SK-N-SH (cell line): ENCODE data around the gene CDC16. TPM values are rescaled to one million over a fixed set of nuclear protein-coding genes. Genes with fewer than 3 reads are reported as not detected.

Experiments used
- CTCF ChIA-PET: fragments of 300-600, 350-600 bp; formaldehyde crosslinking; extraction: SDS; loops from one replicate; lab custom pipeline; 2021; lab: Yijun Ruan, JAX
- POLR2A ChIA-PET: fragments of 350-600 bp; sonication (Branson Sonifier 250); formaldehyde crosslinking; extraction: SDS; loops from one replicate; lab custom pipeline; 2020; ENCODE audit warnings: antibody characterized with exemption, inconsistent platforms; lab: Yijun Ruan, JAX
- DNase-seq: peaks from one replicate; pipeline ENCODE4 v3.0.0; 2012
- H2AFZ ChIP-seq: fragments of 200-600 bp; sonication (generic); 2 replicates; pipeline ENCODE4 v1.8.1; 2016; ENCODE audit warnings: antibody characterized with exemption, mild to moderate bottlenecking, low read depth
- H3F3A ChIP-seq: fragments of 200-600 bp; sonication (generic); replicated peaks from 2 replicates; pipeline ENCODE3; 2016; ENCODE audit warnings: antibody characterized with exemption, mild to moderate bottlenecking; ENCODE audit not compliant: insufficient read depth
- H3K27ac ChIP-seq, 2 experiments: fragments of 200-500 bp in 1 of 2; fragments of 200-600 bp in 1 of 2; sonication (Bioruptor generic) in 1 of 2; sonication (generic), shearing (Covaris generic) in 1 of 2; 2 replicates each; pipeline versions ENCODE4 v1.5.1 to v1.6.1; 2014 to 2016; ENCODE audit warnings: low read depth in 2 of 2, inconsistent platforms in 1 of 2, low read length in 1 of 2, mild to moderate bottlenecking in 1 of 2, mixed read lengths in 1 of 2
- H3K27me3 ChIP-seq: fragments of 200-600 bp; sonication (generic), shearing (Covaris generic); 2 replicates; pipeline ENCODE4 v1.6.1; 2016; ENCODE audit warnings: mixed run types; ENCODE audit not compliant: insufficient read depth
- H3K36me3 ChIP-seq, 2 experiments: fragments of 200-500 bp in 1 of 2; fragments of 200-600 bp in 1 of 2; sonication (Bioruptor generic) in 1 of 2; sonication (generic) in 1 of 2; replicated peaks in 1 of 2; 2 replicates each; pipeline versions ENCODE3 to v1.5.1; 2014 to 2016; ENCODE audit warnings: low read length in 1 of 2, mild to moderate bottlenecking in 1 of 2; ENCODE audit not compliant: insufficient read depth in 2 of 2, control insufficient read depth in 1 of 2
- H3K4me1 ChIP-seq, 2 experiments: fragments of 200-500 bp in 1 of 2; fragments of 200-600 bp in 1 of 2; sonication (Bioruptor generic) in 1 of 2; sonication (generic), shearing (Covaris generic) in 1 of 2; 2 replicates each; pipeline versions ENCODE4 v1.5.1 to v1.6.1; 2014 to 2016; ENCODE audit warnings: low read depth in 1 of 2, low read length in 1 of 2, mixed run types in 1 of 2; ENCODE audit not compliant: insufficient read depth in 2 of 2, control insufficient read depth in 1 of 2
- H3K4me2 ChIP-seq: fragments of 200-600 bp; sonication (generic), shearing (Covaris generic); 2 replicates; pipeline ENCODE4 v1.6.1; 2017; ENCODE audit warnings: mixed run types
- H3K4me3 ChIP-seq, 2 experiments: fragments of 200-500 bp in 1 of 2; fragments of 200-600 bp in 1 of 2; sonication (Bioruptor generic) in 1 of 2; sonication (generic), shearing (Covaris generic) in 1 of 2; 2 replicates each; pipeline versions ENCODE4 v1.5.1 to v1.8.1; 2014 to 2016; ENCODE audit warnings: low read depth in 2 of 2, inconsistent platforms in 1 of 2, low read length in 1 of 2, mild to moderate bottlenecking in 1 of 2, mixed read lengths in 1 of 2, moderate library complexity in 1 of 2
- H3K79me2 ChIP-seq: fragments of 200-600 bp; sonication (generic); 2 replicates; pipeline ENCODE4 v1.8.1; 2017; ENCODE audit warnings: mild to moderate bottlenecking; ENCODE audit not compliant: insufficient read depth
- H3K9ac ChIP-seq: fragments of 200-600 bp; sonication (generic); 2 replicates; pipeline ENCODE4 v1.6.1; 2017; ENCODE audit warnings: mixed run types
- H3K9me2 ChIP-seq: fragments of 200-600 bp; sonication (generic); 2 replicates; pipeline ENCODE4 v1.6.1; 2017; ENCODE audit warnings: mixed run types
- H3K9me3 ChIP-seq: fragments of 200-600 bp; sonication (generic); 2 replicates; pipeline ENCODE4 v1.6.1; 2017; ENCODE audit warnings: mixed run types, mild to moderate bottlenecking, moderate library complexity
- H4K20me1 ChIP-seq: fragments of 200-600 bp; sonication (generic); 2 replicates; pipeline ENCODE4 v1.6.1; 2017; ENCODE audit warnings: mild to moderate bottlenecking, mixed run types; ENCODE audit not compliant: insufficient read depth
- ELF1 ChIP-seq: IDR thresholded peaks from 2 replicates; pipeline ENCODE4 v1.4.0; 2012
- EP300 ChIP-seq, 2 experiments: IDR thresholded peaks; 2 replicates each; pipeline versions ENCODE4 v1.4.0 to v1.6.1; 2012; ENCODE audit warnings: borderline replicate concordance in 1 of 2, low read depth in 1 of 2, low read length in 1 of 2
- FOSL2 ChIP-seq: IDR thresholded peaks from 2 replicates; pipeline ENCODE4 v1.4.0; 2012; ENCODE audit warnings: low read depth, mild to moderate bottlenecking, moderate library complexity, borderline replicate concordance
- FOXJ3 ChIP-seq: sonication (generic); formaldehyde crosslinking; IDR thresholded peaks from 2 replicates; pipeline ENCODE4 v1.5.1; 2020; ENCODE audit warnings: mild to moderate bottlenecking, missing genetic modification reagents
- MEF2A ChIP-seq: IDR thresholded peaks from 2 replicates; pipeline ENCODE4 v1.4.0; 2012; ENCODE audit warnings: low read depth, borderline replicate concordance
- NFIC ChIP-seq: IDR thresholded peaks from 2 replicates; pipeline ENCODE4 v1.4.0; 2012; ENCODE audit warnings: borderline replicate concordance
- POLR2AphosphoS5 ChIP-seq: IDR thresholded peaks from 2 replicates; pipeline ENCODE4 v1.6.1; 2012; ENCODE audit warnings: low read depth, low read length
- RCOR1 ChIP-seq: fragments of 150-350 bp; IDR thresholded peaks from 2 replicates; pipeline ENCODE4 v1.6.1; 2017; ENCODE audit warnings: antibody characterized with exemption, low read length
- SMC3 ChIP-seq: IDR thresholded peaks from 2 replicates; pipeline ENCODE4 v1.6.1; 2012; ENCODE audit warnings: low read depth, low read length, improper control_type of control experiment
- TAF1 ChIP-seq: IDR thresholded peaks from 2 replicates; pipeline ENCODE4 v1.6.1; 2012; ENCODE audit warnings: low read depth, mild to moderate bottlenecking, low read length, moderate library complexity, borderline replicate concordance
- TCF12 ChIP-seq: IDR thresholded peaks from 2 replicates; pipeline ENCODE4 v1.4.0; 2012
- WGBS: methylation state at CpG from one replicate; pipeline ENCODE4 v1.1.6; 2017; ENCODE audit warnings: low lambda C conversion rate; 5-methylcytosine and 5-hydroxymethylcytosine counted together
- polyA plus RNA-seq, 3 experiments: library from polyadenylated mRNA; depleted of rRNA; stranded (reverse); fragments of >200 nt; gene quantifications; 2 replicates each; pipeline ENCODE4 v1.2.3, GENCODE V29; 2012
- TF ChIP-seq, protein P1 (sequence below): IDR thresholded peaks from 2 replicates; pipeline ENCODE4 v1.6.1; 2012; ENCODE audit warnings: mild to moderate bottlenecking, low read depth, low read length, moderate library complexity
- TF ChIP-seq, protein P2 (sequence below): IDR thresholded peaks from 2 replicates; pipeline ENCODE4 v1.4.0; 2012; ENCODE audit warnings: low read depth, borderline replicate concordance
- TF ChIP-seq, protein P3 (sequence below): fragments of 200-600 bp; sonication (generic); IDR thresholded peaks from 2 replicates; pipeline ENCODE4 v1.6.1; 2017; ENCODE audit warnings: antibody characterized with exemption, mild to moderate bottlenecking, moderate library complexity
- TF ChIP-seq, protein P4 (sequence below): IDR thresholded peaks from 2 replicates; pipeline ENCODE4; 2012
- TF ChIP-seq, protein P5 (sequence below): IDR thresholded peaks from 2 replicates; pipeline ENCODE4 v1.4.0; 2012; ENCODE audit warnings: low read depth
- TF ChIP-seq, protein P6 (sequence below): fragments of 150-350 bp; IDR thresholded peaks from 2 replicates; pipeline ENCODE4 v1.6.1; 2016; ENCODE audit warnings: mild to moderate bottlenecking, low read depth, low read length

The CDC16 gene
- polyA plus RNA-seq, 1 of the 3 experiments (the other 2 are of a cell fraction): 56.9 TPM

DNA sequence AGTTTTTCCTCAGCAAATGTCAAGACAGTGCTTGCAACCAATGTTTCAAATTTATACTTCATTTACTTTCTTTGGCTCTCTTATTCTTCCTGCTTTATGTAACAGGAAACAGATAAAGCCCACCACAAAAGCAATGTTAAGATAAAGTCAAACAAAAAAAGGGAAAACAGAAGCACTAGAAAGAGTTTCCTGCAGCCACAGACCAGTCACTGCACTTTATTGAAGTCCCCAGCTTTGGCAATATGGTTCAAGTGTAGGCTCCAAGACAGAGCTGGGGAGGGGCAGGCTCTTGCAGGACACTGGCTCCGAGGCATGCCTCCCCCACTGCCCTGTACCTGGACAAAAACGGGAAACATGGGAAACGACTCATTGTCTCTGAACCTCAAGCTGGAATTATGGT lies 15.3 kb upstream of the CDC16 start:
- Histone ChIP-seq H3K4me3 (no peak overlapping the region), H3K79me2 (no peaks in the 10 kb centered on the region), H3K9me3 (no peaks in the 10 kb centered on the region), H3K36me3 (no peaks in the 10 kb centered on the region), H3K9ac (no peak overlapping the region), H2AFZ (no peak overlapping the region), H3K4me2 (no peak overlapping the region), H3K9me2 (no peaks in the 10 kb centered on the region), H4K20me1 (no peaks in the 10 kb centered on the region), H3K4me1 (no peaks in the 10 kb centered on the region; a peak in 1 of 4 replicates), H3K27ac (no peak overlapping the region), H3K27me3 (no peaks in the 10 kb centered on the region), H3F3A (peaks cover 6% of the 10 kb centered on the region)
- DNase-seq: no peak
- POLR2A ChIA-PET: no interaction called here
- CTCF ChIA-PET: interaction anchor here (0.7 to 1.1 kb wide), 2 partner anchors 12 to 403 kb away, joined by 3 read pairs; no protein-coding TSS in a partner anchor
- TF ChIP-seq, protein P1, sequence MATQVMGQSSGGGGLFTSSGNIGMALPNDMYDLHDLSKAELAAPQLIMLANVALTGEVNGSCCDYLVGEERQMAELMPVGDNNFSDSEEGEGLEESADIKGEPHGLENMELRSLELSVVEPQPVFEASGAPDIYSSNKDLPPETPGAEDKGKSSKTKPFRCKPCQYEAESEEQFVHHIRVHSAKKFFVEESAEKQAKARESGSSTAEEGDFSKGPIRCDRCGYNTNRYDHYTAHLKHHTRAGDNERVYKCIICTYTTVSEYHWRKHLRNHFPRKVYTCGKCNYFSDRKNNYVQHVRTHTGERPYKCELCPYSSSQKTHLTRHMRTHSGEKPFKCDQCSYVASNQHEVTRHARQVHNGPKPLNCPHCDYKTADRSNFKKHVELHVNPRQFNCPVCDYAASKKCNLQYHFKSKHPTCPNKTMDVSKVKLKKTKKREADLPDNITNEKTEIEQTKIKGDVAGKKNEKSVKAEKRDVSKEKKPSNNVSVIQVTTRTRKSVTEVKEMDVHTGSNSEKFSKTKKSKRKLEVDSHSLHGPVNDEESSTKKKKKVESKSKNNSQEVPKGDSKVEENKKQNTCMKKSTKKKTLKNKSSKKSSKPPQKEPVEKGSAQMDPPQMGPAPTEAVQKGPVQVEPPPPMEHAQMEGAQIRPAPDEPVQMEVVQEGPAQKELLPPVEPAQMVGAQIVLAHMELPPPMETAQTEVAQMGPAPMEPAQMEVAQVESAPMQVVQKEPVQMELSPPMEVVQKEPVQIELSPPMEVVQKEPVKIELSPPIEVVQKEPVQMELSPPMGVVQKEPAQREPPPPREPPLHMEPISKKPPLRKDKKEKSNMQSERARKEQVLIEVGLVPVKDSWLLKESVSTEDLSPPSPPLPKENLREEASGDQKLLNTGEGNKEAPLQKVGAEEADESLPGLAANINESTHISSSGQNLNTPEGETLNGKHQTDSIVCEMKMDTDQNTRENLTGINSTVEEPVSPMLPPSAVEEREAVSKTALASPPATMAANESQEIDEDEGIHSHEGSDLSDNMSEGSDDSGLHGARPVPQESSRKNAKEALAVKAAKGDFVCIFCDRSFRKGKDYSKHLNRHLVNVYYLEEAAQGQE: no peak
- TF ChIP-seq, protein P2, sequence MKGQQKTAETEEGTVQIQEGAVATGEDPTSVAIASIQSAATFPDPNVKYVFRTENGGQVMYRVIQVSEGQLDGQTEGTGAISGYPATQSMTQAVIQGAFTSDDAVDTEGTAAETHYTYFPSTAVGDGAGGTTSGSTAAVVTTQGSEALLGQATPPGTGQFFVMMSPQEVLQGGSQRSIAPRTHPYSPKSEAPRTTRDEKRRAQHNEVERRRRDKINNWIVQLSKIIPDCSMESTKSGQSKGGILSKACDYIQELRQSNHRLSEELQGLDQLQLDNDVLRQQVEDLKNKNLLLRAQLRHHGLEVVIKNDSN: no peak
- TF ChIP-seq RCOR1 (no peak), FOSL2 (no peak), POLR2AphosphoS5 (no peak), MEF2A (no peak), TCF12 (no peak), FOXJ3 (CRISPR knock-in tag) (no peak), TAF1 (no peak), ELF1 (no peak), NFIC (no peak), EP300 (IDR thresholded peaks at IDR 0.05; ENCODE audit: borderline replicate concordance in 1 of 2, low read depth in 1 of 2, low read length in 1 of 2) (no peak), SMC3 (no peak)
- TF ChIP-seq, protein P3, sequence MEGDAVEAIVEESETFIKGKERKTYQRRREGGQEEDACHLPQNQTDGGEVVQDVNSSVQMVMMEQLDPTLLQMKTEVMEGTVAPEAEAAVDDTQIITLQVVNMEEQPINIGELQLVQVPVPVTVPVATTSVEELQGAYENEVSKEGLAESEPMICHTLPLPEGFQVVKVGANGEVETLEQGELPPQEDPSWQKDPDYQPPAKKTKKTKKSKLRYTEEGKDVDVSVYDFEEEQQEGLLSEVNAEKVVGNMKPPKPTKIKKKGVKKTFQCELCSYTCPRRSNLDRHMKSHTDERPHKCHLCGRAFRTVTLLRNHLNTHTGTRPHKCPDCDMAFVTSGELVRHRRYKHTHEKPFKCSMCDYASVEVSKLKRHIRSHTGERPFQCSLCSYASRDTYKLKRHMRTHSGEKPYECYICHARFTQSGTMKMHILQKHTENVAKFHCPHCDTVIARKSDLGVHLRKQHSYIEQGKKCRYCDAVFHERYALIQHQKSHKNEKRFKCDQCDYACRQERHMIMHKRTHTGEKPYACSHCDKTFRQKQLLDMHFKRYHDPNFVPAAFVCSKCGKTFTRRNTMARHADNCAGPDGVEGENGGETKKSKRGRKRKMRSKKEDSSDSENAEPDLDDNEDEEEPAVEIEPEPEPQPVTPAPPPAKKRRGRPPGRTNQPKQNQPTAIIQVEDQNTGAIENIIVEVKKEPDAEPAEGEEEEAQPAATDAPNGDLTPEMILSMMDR: no peak
- TF ChIP-seq, protein P4, sequence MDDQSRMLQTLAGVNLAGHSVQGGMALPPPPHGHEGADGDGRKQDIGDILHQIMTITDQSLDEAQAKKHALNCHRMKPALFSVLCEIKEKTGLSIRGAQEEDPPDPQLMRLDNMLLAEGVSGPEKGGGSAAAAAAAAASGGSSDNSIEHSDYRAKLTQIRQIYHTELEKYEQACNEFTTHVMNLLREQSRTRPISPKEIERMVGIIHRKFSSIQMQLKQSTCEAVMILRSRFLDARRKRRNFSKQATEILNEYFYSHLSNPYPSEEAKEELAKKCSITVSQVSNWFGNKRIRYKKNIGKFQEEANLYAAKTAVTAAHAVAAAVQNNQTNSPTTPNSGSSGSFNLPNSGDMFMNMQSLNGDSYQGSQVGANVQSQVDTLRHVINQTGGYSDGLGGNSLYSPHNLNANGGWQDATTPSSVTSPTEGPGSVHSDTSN: no peak
- TF ChIP-seq, protein P5, sequence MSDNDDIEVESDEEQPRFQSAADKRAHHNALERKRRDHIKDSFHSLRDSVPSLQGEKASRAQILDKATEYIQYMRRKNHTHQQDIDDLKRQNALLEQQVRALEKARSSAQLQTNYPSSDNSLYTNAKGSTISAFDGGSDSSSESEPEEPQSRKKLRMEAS: no peak
- TF ChIP-seq, protein P6, sequence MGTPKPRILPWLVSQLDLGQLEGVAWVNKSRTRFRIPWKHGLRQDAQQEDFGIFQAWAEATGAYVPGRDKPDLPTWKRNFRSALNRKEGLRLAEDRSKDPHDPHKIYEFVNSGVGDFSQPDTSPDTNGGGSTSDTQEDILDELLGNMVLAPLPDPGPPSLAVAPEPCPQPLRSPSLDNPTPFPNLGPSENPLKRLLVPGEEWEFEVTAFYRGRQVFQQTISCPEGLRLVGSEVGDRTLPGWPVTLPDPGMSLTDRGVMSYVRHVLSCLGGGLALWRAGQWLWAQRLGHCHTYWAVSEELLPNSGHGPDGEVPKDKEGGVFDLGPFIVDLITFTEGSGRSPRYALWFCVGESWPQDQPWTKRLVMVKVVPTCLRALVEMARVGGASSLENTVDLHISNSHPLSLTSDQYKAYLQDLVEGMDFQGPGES: no peak
- WGBS: 40% methylated on average over 3 of the region's 3 CpGs
